Tibial nerve (tissue), 4 donors: Measurements from ENCODE around the gene GARIN3. TPM values are rescaled to one million over a fixed set of nuclear protein-coding genes. Genes with fewer than 3 reads are reported as not detected.

Source experiments
- DNase-seq, 2 donors: peaks; one replicate each; pipeline ENCODE4 v3.0.0-alpha.2; 2019; ENCODE audit warnings: low spot score in 2 of 2
- H3K27ac ChIP-seq, 4 donors: fragments of 200-600 bp; sonication (generic) in 3 of 4; one replicate each; pipeline ENCODE4 v1.5.1; 2017 to 2019; ENCODE audit warnings: mild to moderate bottlenecking in 1 of 4
- H3K27me3 ChIP-seq, 2 donors: fragments of 200-600 bp; sonication (generic) in 1 of 2; one replicate each; pipeline versions ENCODE4 v1.5.1 to v1.6.0; 2017 to 2019
- H3K36me3 ChIP-seq, 3 donors: fragments of 200-600 bp; sonication (generic); one replicate each; pipeline ENCODE4 v1.5.1; 2018 to 2019
- H3K4me1 ChIP-seq, 4 donors: fragments of 200-600 bp; sonication (generic) in 3 of 4; one replicate each; pipeline ENCODE4 v1.5.1; 2017 to 2019
- H3K4me3 ChIP-seq, 4 donors: fragments of 200-600 bp; sonication (generic) in 3 of 4; one replicate each; pipeline ENCODE4 v1.5.1; 2017 to 2019; ENCODE audit warnings: mild to moderate bottlenecking in 1 of 4, moderate library complexity in 1 of 4
- H3K9me3 ChIP-seq, 4 donors: fragments of 200-600 bp; sonication (generic) in 3 of 4; one replicate each; pipeline ENCODE4 v1.5.1; 2017 to 2019
- EP300 ChIP-seq, 2 donors: sonication (generic); formaldehyde crosslinking; IDR thresholded peaks; one replicate each; pipeline ENCODE4 v1.6.1; 2017; ENCODE audit warnings: antibody characterized with exemption in 2 of 2, mild to moderate bottlenecking in 1 of 2
- POLR2A ChIP-seq, 2 donors: fragments of 450-650 bp; IDR thresholded peaks; one replicate each; pipeline ENCODE4 v1.6.1; 2017; ENCODE audit warnings: antibody characterized with exemption in 2 of 2, mild to moderate bottlenecking in 2 of 2, moderate library complexity in 2 of 2
- WGBS, 2 donors: methylation state at CpG; one replicate each; pipeline ENCODE4 v1.1.5; 2018; 5-methylcytosine and 5-hydroxymethylcytosine counted together
- total RNA-seq, 4 donors: library from RNA; depleted of rRNA; stranded (reverse); fragments of >200 nt; gene quantifications; one replicate each; pipeline ENCODE4 v1.1.0, GENCODE V29; 2016
- TF ChIP-seq, protein P1 (sequence below), 5 experiments: fragments of 200-600 bp in 3 of 5; fragments of 450-650 bp in 2 of 5; sonication (generic) in 3 of 5; IDR thresholded peaks; one replicate each; pipeline ENCODE4 v1.5.1; 2016 to 2019; ENCODE audit warnings: antibody characterized with exemption in 5 of 5, mild to moderate bottlenecking in 3 of 5, moderate library complexity in 2 of 5

GARIN3 gene
- total RNA-seq, 4 donors from 2014 or later, result not detected

DNA sequence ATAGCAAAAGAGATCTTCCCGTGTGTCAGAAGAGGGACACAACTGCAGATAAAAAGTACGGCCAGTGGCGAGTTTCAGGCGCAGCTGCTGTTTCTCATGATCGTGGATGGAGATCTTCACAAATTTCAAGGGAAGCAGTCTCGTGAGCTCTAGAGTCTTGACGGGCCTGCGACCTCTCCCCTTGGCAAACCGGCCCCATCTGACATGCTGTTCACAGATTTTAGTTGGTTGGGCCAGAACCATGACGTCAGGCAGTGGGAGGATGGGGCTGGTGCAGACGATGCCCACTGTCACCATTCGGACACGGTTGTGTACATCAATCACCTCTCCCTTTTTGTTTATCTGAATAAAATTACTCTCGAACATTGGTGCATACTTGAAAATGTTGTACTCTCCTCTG lies 396 bp downstream of the GARIN3 start:
- no peaks in the 10 kb centered on the region for H3K9me3 ChIP-seq
- no peak overlapping the region for H3K27ac ChIP-seq
- no peak for DNase-seq
- H3K4me1 ChIP-seq, result no peaks in the 10 kb centered on the region
- no peak overlapping the region for H3K4me3 ChIP-seq
- H3K36me3 ChIP-seq, result no peaks in the 10 kb centered on the region
- no peaks in the 10 kb centered on the region for H3K27me3 ChIP-seq
- 84 to 89% methylated on average over 14 of the region's 14 CpGs for WGBS, 2 donors
- no peak for TF ChIP-seq EP300 (IDR thresholded peaks at IDR 0.05)
- TF ChIP-seq, protein P1, sequence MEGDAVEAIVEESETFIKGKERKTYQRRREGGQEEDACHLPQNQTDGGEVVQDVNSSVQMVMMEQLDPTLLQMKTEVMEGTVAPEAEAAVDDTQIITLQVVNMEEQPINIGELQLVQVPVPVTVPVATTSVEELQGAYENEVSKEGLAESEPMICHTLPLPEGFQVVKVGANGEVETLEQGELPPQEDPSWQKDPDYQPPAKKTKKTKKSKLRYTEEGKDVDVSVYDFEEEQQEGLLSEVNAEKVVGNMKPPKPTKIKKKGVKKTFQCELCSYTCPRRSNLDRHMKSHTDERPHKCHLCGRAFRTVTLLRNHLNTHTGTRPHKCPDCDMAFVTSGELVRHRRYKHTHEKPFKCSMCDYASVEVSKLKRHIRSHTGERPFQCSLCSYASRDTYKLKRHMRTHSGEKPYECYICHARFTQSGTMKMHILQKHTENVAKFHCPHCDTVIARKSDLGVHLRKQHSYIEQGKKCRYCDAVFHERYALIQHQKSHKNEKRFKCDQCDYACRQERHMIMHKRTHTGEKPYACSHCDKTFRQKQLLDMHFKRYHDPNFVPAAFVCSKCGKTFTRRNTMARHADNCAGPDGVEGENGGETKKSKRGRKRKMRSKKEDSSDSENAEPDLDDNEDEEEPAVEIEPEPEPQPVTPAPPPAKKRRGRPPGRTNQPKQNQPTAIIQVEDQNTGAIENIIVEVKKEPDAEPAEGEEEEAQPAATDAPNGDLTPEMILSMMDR (IDR thresholded peaks at IDR 0.05), result no peak
- TF ChIP-seq POLR2A (IDR thresholded peaks at IDR 0.05), result no peak

DNA sequence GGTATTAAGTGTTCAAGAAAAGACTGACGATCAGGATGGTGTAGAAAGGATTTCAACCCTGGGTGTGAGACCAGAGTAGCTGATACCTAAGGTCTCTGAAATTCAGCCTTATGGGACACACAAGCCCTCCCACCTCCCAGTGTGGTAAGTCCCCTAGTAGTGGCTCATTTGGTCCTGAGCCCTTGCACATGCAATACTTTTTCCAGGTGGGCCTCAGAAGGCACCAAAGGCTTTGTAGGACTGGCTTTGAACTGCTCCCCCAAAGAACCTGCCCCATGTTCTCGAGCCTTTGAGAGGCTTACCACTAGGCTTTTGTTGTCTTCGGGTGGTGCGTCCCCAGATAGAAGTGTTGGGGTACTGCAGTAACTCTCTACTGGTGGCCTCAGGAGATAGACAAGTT lies 803 bp downstream of the GARIN3 start:
- TF ChIP-seq POLR2A (IDR thresholded peaks at IDR 0.05) (no peak), EP300 (IDR thresholded peaks at IDR 0.05) (no peak)
- TF ChIP-seq, protein P1 (IDR thresholded peaks at IDR 0.05), result no peak
- 88 to 93% methylated on average over 4 of the region's 4 CpGs for WGBS, 2 donors

DNA sequence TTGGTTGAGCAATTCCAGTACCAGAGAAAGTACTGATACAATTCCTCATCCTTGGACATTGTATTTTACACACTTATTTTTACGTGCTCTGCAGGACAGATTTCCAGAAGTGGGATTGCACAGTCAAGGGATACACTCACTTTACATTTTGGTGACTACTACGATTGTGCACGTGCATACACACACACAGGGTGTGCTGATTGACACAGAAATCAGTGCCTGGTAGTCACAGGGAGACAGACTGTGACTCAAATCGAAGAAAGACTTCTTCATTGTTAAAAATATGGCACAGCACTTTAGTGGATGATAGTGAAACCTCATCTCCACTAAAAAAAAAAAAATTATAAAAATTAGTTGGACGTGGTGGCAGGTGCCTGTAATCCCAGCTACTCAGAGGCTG lies 1.5 kb downstream of the GARIN3 start:
- Histone ChIP-seq H3K27ac (no peak overlapping the region), H3K36me3 (no peaks in the 10 kb centered on the region), H3K4me1 (no peaks in the 10 kb centered on the region), H3K4me3 (no peak overlapping the region), H3K27me3 (no peaks in the 10 kb centered on the region), H3K9me3 (no peaks in the 10 kb centered on the region)
- TF ChIP-seq POLR2A (IDR thresholded peaks at IDR 0.05), result no peak
- TF ChIP-seq EP300 (IDR thresholded peaks at IDR 0.05), result no peak
- TF ChIP-seq, protein P1 (IDR thresholded peaks at IDR 0.05), result no peak
- no peak for DNase-seq
- 78 to 82% methylated on average over 5 of the region's 5 CpGs for WGBS, 2 donors

More for the DNA sequence above, 803 bp downstream of the GARIN3 start:
- no peak overlapping the region for H3K4me3 ChIP-seq
- H3K27ac ChIP-seq, result no peak overlapping the region
- no peaks in the 10 kb centered on the region for H3K36me3 ChIP-seq
- H3K27me3 ChIP-seq, result no peaks in the 10 kb centered on the region
- H3K4me1 ChIP-seq, result no peaks in the 10 kb centered on the region
- no peak for DNase-seq
- no peaks in the 10 kb centered on the region for H3K9me3 ChIP-seq

DNA sequence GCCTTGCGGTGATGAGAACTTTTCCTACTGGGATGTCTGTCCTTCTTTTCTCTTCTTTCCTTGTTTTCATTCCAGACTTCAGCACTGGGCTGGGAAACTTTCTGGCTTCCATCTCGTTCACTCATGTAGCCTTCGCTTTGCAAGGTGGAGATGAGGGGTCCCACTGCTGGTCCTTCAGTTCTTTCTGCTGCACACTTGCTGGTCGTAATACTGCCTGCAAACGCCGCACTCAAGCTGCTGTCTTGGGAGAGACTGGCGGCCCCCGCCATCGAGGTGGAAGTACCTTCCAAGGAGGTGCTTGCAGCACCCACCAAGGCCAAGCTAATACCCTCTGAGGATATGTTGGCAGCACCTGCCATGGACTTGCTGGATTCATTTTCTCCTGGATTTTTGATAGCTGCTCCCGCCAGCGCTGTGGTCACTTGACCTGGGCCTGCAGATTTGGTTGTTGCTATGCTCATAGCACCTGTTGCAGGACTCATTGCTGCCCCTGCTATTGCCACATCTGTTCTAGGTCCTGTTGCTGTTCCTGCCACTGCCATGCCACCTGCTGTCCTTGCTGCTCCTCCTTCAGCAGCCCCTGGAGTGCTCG lies 3.0 kb downstream of the GARIN3 start:
- TF ChIP-seq, protein P1 (IDR thresholded peaks at IDR 0.05), result no peak
- no peak for TF ChIP-seq EP300 (IDR thresholded peaks at IDR 0.05)
- TF ChIP-seq POLR2A (IDR thresholded peaks at IDR 0.05), result no peak
- WGBS, 2 donors, result 90 to 95% methylated on average over 12 of the region's 12 CpGs
- H3K9me3 ChIP-seq, result no peaks in the 10 kb centered on the region
- H3K27ac ChIP-seq, result no peak overlapping the region
- no peaks in the 10 kb centered on the region for H3K36me3 ChIP-seq
- H3K27me3 ChIP-seq, result no peaks in the 10 kb centered on the region
- no peaks in the 10 kb centered on the region for H3K4me1 ChIP-seq
- H3K4me3 ChIP-seq, result no peak overlapping the region
- DNase-seq, result no peak

DNA sequence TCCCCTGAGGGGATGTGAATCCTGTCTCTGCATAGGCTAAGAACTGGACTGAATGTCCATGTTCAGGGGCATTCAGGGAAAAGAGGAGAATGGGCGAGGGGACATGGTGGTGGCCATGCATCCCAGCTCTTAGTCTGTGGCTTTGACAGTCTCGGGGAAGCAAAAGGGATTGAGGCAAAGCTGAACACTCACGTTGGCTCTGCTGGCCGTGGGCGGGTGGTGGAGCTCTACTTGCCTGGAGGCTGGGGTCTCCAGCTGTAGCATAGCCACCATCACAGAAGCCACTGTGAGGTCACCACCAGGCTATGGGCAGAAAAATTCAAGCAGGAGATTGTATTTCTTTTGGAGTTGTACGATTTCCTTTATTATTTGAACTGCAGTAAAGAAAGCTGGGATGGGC lies 4.1 kb downstream of the GARIN3 start:
- Histone ChIP-seq H3K27ac (no peak overlapping the region), H3K27me3 (no peaks in the 10 kb centered on the region), H3K4me1 (no peaks in the 10 kb centered on the region), H3K4me3 (no peak overlapping the region), H3K9me3 (no peaks in the 10 kb centered on the region), H3K36me3 (no peaks in the 10 kb centered on the region)
- TF ChIP-seq POLR2A (IDR thresholded peaks at IDR 0.05) (no peak), EP300 (IDR thresholded peaks at IDR 0.05) (no peak)
- TF ChIP-seq, protein P1 (IDR thresholded peaks at IDR 0.05), result no peak
- WGBS, 2 donors, result 72 to 82% methylated on average over 6 of the region's 6 CpGs
- DNase-seq, result no peak
